Endothelial cell of umbilical vein (primary cell): ENCODE measurements around the gene CNTFR.

Experiments
- GATA2 ChIP-seq: IDR thresholded peaks from 2 replicates; pipeline ENCODE4 v1.7.0; 2011; ENCODE audit warnings: low read depth, mild to moderate bottlenecking, moderate library complexity, mixed read lengths, low read length; ENCODE audit not compliant: insufficient read length, insufficient read depth
- JUN ChIP-seq: IDR thresholded peaks from 2 replicates; pipeline ENCODE4 v1.6.1; 2011; ENCODE audit warnings: borderline replicate concordance, low read depth; ENCODE audit not compliant: insufficient read length, insufficient read depth
- POLR2A ChIP-seq: IDR thresholded peaks from 2 replicates; pipeline ENCODE4 v1.6.1; 2012; ENCODE audit warnings: low read depth, mild to moderate bottlenecking, control low read depth, low read length
- POLR2AphosphoS5 ChIP-seq: IDR thresholded peaks from 2 replicates; pipeline ENCODE4 v1.6.1; 2012; ENCODE audit warnings: low read depth, mild to moderate bottlenecking, control low read depth, low read length, moderate library complexity; ENCODE audit not compliant: insufficient read depth
- TF ChIP-seq, protein P1 (sequence below), 2 donors: IDR thresholded peaks; 1 replicate in 1 of 2; 2 replicates in 1 of 2; pipeline ENCODE4 v1.5.1; 2011; ENCODE audit warnings: low read length in 2 of 2, mild to moderate bottlenecking in 2 of 2, moderate library complexity in 2 of 2, control low read depth in 1 of 2, inconsistent platforms in 1 of 2, low read depth in 1 of 2; ENCODE audit not compliant: insufficient read depth in 1 of 2; ENCODE audit errors: extremely low read depth in 1 of 2

DNA sequence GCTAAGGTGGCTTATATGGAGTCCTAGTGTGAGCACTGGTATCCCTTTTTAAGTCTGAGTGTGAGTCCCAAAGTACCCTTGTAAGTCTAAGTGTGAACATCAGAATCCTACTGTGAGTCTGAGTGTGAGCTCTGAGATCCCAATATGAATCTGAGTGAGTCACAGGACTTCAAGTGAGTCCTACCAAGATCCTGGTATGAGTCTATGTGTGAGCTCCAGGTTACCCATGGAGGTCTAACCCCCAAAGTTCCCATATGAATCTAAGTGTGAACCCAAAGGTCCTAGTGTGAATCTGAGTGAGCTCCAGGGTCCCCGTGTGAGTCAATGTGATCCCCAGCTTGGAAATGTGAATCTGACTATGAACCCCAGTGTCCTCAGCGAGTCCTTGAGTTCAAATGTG, 2.3 kb downstream of the CNTFR start:
- TF ChIP-seq, protein P1, sequence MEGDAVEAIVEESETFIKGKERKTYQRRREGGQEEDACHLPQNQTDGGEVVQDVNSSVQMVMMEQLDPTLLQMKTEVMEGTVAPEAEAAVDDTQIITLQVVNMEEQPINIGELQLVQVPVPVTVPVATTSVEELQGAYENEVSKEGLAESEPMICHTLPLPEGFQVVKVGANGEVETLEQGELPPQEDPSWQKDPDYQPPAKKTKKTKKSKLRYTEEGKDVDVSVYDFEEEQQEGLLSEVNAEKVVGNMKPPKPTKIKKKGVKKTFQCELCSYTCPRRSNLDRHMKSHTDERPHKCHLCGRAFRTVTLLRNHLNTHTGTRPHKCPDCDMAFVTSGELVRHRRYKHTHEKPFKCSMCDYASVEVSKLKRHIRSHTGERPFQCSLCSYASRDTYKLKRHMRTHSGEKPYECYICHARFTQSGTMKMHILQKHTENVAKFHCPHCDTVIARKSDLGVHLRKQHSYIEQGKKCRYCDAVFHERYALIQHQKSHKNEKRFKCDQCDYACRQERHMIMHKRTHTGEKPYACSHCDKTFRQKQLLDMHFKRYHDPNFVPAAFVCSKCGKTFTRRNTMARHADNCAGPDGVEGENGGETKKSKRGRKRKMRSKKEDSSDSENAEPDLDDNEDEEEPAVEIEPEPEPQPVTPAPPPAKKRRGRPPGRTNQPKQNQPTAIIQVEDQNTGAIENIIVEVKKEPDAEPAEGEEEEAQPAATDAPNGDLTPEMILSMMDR (IDR thresholded peaks at IDR 0.05; ENCODE audit: extremely low read depth in 1 of 2, insufficient read depth in 1 of 2, low read depth in 1 of 2, low read length in 2 of 2), result no peak
- TF ChIP-seq GATA2 (no peak), JUN (no peak), POLR2A (no peak), POLR2AphosphoS5 (no peak)
